Stimulated activated CD4-positive, alpha-beta T cell treated with anti-CD3 and anti-CD28 coated beads, Interleukin-1b, Interleukin-23, amount 100 ng/mL, for 24 hours (primary cell): ENCODE data around the gene AGAP2.
"Not testable (repeated sequence)": the region's sequence is repeated elsewhere in the genome, so short reads cannot be mapped to it uniquely, and the experiment has no call there.

Experiments used
- DNase-seq, 4 experiments: peaks; one replicate each; pipeline ENCODE4 v3.0.0-alpha.2; 2020; ENCODE audit warnings: low read depth in 4 of 4, low spot score in 1 of 4

AGAP2 gene

GRCh38 chr12:57698414-57698813 is 40.1 kb downstream of the AGAP2 start:
- DNase-seq, result no peak

- no peak for DNase-seq
These were observed 41.5 kb downstream of the AGAP2 start for GRCh38 chr12:57697076-57697475.

- DNase-seq, result no peak
These were observed 42.6 kb downstream of the AGAP2 start for GRCh38 chr12:57695770-57696432.

GRCh38 chr12:57694459-57695019 is 44.0 kb downstream of the AGAP2 start:
- peak in 1 of 4 experiments; percentile 7 for DNase-seq

GRCh38 chr12:57693659-57694458 is 44.7 kb downstream of the AGAP2 start, which contains the start of gene OS9:
Gene OS9 (plus strand): TSS chr12:57694132. CDS start chr12:57694162, 30 bp downstream.
- peak; percentile 77 to 90 (median 82) for DNase-seq

- DNase-seq, result no peak
These were observed 45.3 kb downstream of the AGAP2 start for GRCh38 chr12:57693317-57693658.

GRCh38 chr12:57692500-57692899 is 46.0 kb downstream of the AGAP2 start:
- DNase-seq, result no peak

- no peak for DNase-seq
These were observed 49.6 kb downstream of the AGAP2 start for GRCh38 chr12:57688931-57689330.

GRCh38 chr12:57687862-57688261 is 50.7 kb downstream of the AGAP2 start:
- DNase-seq, result no peak

- DNase-seq, result no peak
These were observed 58.8 kb downstream of the AGAP2 start for GRCh38 chr12:57679697-57680096.

- not testable (repeated sequence) for DNase-seq
These were observed 60.6 kb downstream of the AGAP2 start for GRCh38 chr12:57677947-57678346.

GRCh38 chr12:57674691-57675090 is 63.9 kb downstream of the AGAP2 start:
- DNase-seq, result no peak
